ENCODE measurements around the gene TRAF4.

GRCh38 chr17:28740406-28741357, 3.1 kb upstream of the TRAF4 start:
- TF ChIP-seq, protein P1, sequence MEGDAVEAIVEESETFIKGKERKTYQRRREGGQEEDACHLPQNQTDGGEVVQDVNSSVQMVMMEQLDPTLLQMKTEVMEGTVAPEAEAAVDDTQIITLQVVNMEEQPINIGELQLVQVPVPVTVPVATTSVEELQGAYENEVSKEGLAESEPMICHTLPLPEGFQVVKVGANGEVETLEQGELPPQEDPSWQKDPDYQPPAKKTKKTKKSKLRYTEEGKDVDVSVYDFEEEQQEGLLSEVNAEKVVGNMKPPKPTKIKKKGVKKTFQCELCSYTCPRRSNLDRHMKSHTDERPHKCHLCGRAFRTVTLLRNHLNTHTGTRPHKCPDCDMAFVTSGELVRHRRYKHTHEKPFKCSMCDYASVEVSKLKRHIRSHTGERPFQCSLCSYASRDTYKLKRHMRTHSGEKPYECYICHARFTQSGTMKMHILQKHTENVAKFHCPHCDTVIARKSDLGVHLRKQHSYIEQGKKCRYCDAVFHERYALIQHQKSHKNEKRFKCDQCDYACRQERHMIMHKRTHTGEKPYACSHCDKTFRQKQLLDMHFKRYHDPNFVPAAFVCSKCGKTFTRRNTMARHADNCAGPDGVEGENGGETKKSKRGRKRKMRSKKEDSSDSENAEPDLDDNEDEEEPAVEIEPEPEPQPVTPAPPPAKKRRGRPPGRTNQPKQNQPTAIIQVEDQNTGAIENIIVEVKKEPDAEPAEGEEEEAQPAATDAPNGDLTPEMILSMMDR (IDR thresholded peaks at IDR 0.05; ENCODE audit: low read length) = no peak
- no peak for TF ChIP-seq EZH2 (IDR thresholded peaks at IDR 0.05; ENCODE audit: borderline replicate concordance, low read length)

Measured in OCI-LY1 (cell line).